PC-3 (cell line): ENCODE measurements around the gene ERAL1. TPM values are rescaled to one million over a fixed set of nuclear protein-coding genes. Genes with fewer than 3 reads are reported as not detected.

Source experiments
- ATAC-seq: fragments of 200-7000 bp; cut with Tn5 transposase; 2 replicates; pipeline ENCODE4 v1.9.1; 2020; ENCODE audit warnings: mild to moderate bottlenecking, moderate library complexity
- BruUV-seq: library from RNA; stranded (reverse); fragments of 400-500 nt; replicated peaks from 2 replicates; lab custom pipeline; 2021; lab: Mats Ljungman, UMichigan
- CTCF ChIA-PET: fragments of 300-600 bp; sonication (Branson Sonifier 250); formaldehyde crosslinking; loops from one replicate; lab custom pipeline; 2022; ENCODE audit warnings: antibody characterized with exemption; lab: Charles Lee
- POLR2A ChIA-PET: fragments of 300-600 bp; sonication (Branson Sonifier 250); formaldehyde crosslinking; loops from one replicate; lab custom pipeline; 2022; ENCODE audit warnings: antibody characterized with exemption; ENCODE audit not compliant: unreplicated experiment; lab: Charles Lee
- DNase-seq: peaks from one replicate; pipeline ENCODE4 v3.0.0-alpha.2; 2015
- H2AFZ ChIP-seq: fragments of 300-600 bp; sonication (generic); 2 replicates; pipeline ENCODE4 v1.6.0; 2016; ENCODE audit warnings: antibody characterized with exemption, low read length
- H3F3A ChIP-seq: fragments of 300-600 bp; sonication (generic); one replicate; pipeline ENCODE4 v1.6.0; 2017; ENCODE audit warnings: antibody characterized with exemption, low read length, control low read depth, mild to moderate bottlenecking; ENCODE audit not compliant: unreplicated experiment
- H3K27ac ChIP-seq: fragments of 300-600 bp; sonication (generic); 2 replicates; pipeline ENCODE4 v1.5.1; 2016; ENCODE audit warnings: mild to moderate bottlenecking, low read length
- H3K27me3 ChIP-seq: fragments of 300-600 bp; sonication (generic); 2 replicates; pipeline ENCODE4 v1.6.1; 2016; ENCODE audit warnings: low read length, mixed read lengths
- H3K36me3 ChIP-seq: fragments of 300-600 bp; sonication (generic); 2 replicates; pipeline ENCODE4 v1.6.1; 2016; ENCODE audit warnings: low read depth, mixed run types, low read length, mixed read lengths
- H3K4me1 ChIP-seq: fragments of 300-600 bp; sonication (generic); 2 replicates; pipeline ENCODE4 v1.5.1; 2016; ENCODE audit warnings: low read length; ENCODE audit not compliant: insufficient read depth
- H3K4me2 ChIP-seq: fragments of 300-600 bp; sonication (generic); 2 replicates; pipeline ENCODE4 v1.6.0; 2016; ENCODE audit warnings: low read length
- H3K4me3 ChIP-seq: fragments of 300-600 bp; sonication (generic); 2 replicates; pipeline ENCODE4 v1.5.1; 2016; ENCODE audit warnings: mild to moderate bottlenecking, low read length, mixed read lengths
- H3K79me2 ChIP-seq: fragments of 300-600 bp; sonication (generic); 2 replicates; pipeline ENCODE4 v1.6.1; 2017; ENCODE audit warnings: low read length, mixed read lengths
- H3K9ac ChIP-seq: fragments of 300-600 bp; sonication (generic); 2 replicates; pipeline ENCODE4 v1.6.0; 2016; ENCODE audit warnings: mild to moderate bottlenecking, low read length
- H3K9me2 ChIP-seq: fragments of 300-600 bp; sonication (generic); replicated peaks from 2 replicates; pipeline ENCODE4 v1.6.1; 2016; ENCODE audit warnings: mixed run types, low read length, mixed read lengths
- H3K9me3 ChIP-seq: fragments of 300-600 bp; sonication (generic); 2 replicates; pipeline ENCODE4 v1.6.1; 2016; ENCODE audit warnings: low read length, mixed read lengths
- H4K20me1 ChIP-seq: fragments of 300-600 bp; sonication (generic); 2 replicates; pipeline ENCODE4 v1.6.1; 2016; ENCODE audit warnings: low read length, mixed read lengths
- CTCF ChIP-seq: fragments of 300-600 bp; sonication (generic); conservative IDR thresholded peaks from 2 replicates; pipeline ENCODE4 v1.5.1; 2017; ENCODE audit warnings: antibody characterized with exemption, low read depth, mild to moderate bottlenecking, low read length
- EZH2 ChIP-seq: fragments of 300-600 bp; sonication (generic); IDR thresholded peaks from one replicate; pipeline ENCODE4 v1.6.1; 2017; ENCODE audit warnings: antibody characterized with exemption, mild to moderate bottlenecking, low read length; ENCODE audit not compliant: unreplicated experiment
- EZH2phosphoT487 ChIP-seq: fragments of 300-600 bp; sonication (generic); IDR thresholded peaks from 2 replicates; pipeline ENCODE4 v1.6.1; 2018; ENCODE audit warnings: mild to moderate bottlenecking, antibody characterized with exemption, low read length, borderline replicate concordance
- intact Hi-C: fragments of 100-400 bp; cut with micrococcal nuclease; formaldehyde crosslinking; loops from 2 replicates; pipeline ENCODE4 v1.9.0; 2023
- total RNA-seq: library from RNA; depleted of rRNA; stranded (reverse); fragments of >200 nt; gene quantifications from 2 replicates; pipeline ENCODE4 v1.2.3, GENCODE V29; 2014

Gene ERAL1
- total RNA-seq, 1 experiment from 2014 or later = 30.5 TPM

- Histone ChIP-seq H3K4me1 (no peaks in the 10 kb centered on the region), H3K79me2 (no peaks in the 10 kb centered on the region), H3F3A (no peaks in the 10 kb centered on the region), H3K36me3 (no peaks in the 10 kb centered on the region), H3K4me2 (no peak overlapping the region), H3K27me3 (no peaks in the 10 kb centered on the region), H3K9me3 (no peaks in the 10 kb centered on the region), H4K20me1 (no peaks in the 10 kb centered on the region), H3K27ac (no peak overlapping the region), H3K4me3 (no peak overlapping the region), H2AFZ (no peak overlapping the region), H3K9ac (no peak overlapping the region), H3K9me2 (no peaks in the 10 kb centered on the region)
- ChIA-PET CTCF (no interaction called here), POLR2A (no interaction called here)
- ATAC-seq (no peak), DNase-seq (no peak)
- intact Hi-C loops = no loop called here
- no TSS peak for BruUV-seq
- TF ChIP-seq CTCF (no peak), EZH2phosphoT487 (no peak), EZH2 (no peak)
These were observed 27.5 kb downstream of the ERAL1 start for GRCh38 chr17:28882154-28882895.

- no peak for TF ChIP-seq CTCF
- TF ChIP-seq EZH2 = no peak
- no peak for TF ChIP-seq EZH2phosphoT487
- DNase-seq (no peak), ATAC-seq (no peak)
- no peaks in the 10 kb centered on the region for H3K36me3 ChIP-seq
- no TSS peak for BruUV-seq
- no peak overlapping the region for H2AFZ ChIP-seq
- CTCF ChIA-PET = no interaction called here
- H3K9me3 ChIP-seq = no peaks in the 10 kb centered on the region
- no peak overlapping the region for H3K4me2 ChIP-seq
- no peaks in the 10 kb centered on the region for H3K4me1 ChIP-seq
- no peaks in the 10 kb centered on the region for H3K9me2 ChIP-seq
- POLR2A ChIA-PET = no interaction called here
- no peaks in the 10 kb centered on the region for H3K27me3 ChIP-seq
- no peak overlapping the region for H3K27ac ChIP-seq
- H3K79me2 ChIP-seq = no peaks in the 10 kb centered on the region
- no peaks in the 10 kb centered on the region for H4K20me1 ChIP-seq
- H3K4me3 ChIP-seq = no peak overlapping the region
- H3F3A ChIP-seq = no peaks in the 10 kb centered on the region
- intact Hi-C loops = no loop called here
- H3K9ac ChIP-seq = no peak overlapping the region
These were observed 29.3 kb downstream of the ERAL1 start for GRCh38 chr17:28883967-28884702.

- Histone ChIP-seq H3K9me3 (no peaks in the 10 kb centered on the region), H3F3A (no peaks in the 10 kb centered on the region), H2AFZ (no peak overlapping the region), H3K4me2 (no peak overlapping the region), H3K4me3 (no peak overlapping the region), H4K20me1 (no peaks in the 10 kb centered on the region), H3K79me2 (no peaks in the 10 kb centered on the region), H3K9me2 (no peaks in the 10 kb centered on the region), H3K4me1 (no peaks in the 10 kb centered on the region), H3K9ac (no peak overlapping the region), H3K27ac (no peak overlapping the region), H3K27me3 (no peaks in the 10 kb centered on the region), H3K36me3 (no peaks in the 10 kb centered on the region)
- intact Hi-C loops = no loop called here
- ChIA-PET POLR2A (no interaction called here), CTCF (no interaction called here)
- no TSS peak for BruUV-seq
- TF ChIP-seq CTCF (no peak), EZH2phosphoT487 (no peak), EZH2 (no peak)
- ATAC-seq = no peak
- DNase-seq = no peak
These were observed 30.5 kb downstream of the ERAL1 start for GRCh38 chr17:28885363-28885762.
